K562 (cell line): Measurements from ENCODE around the gene FOXK2.

Experiments used
- BRCA1 ChIP-seq, 2 experiments: fragments of 450-650 bp in 1 of 2; sonication (generic) in 1 of 2; formaldehyde crosslinking in 1 of 2; IDR thresholded peaks; 2 replicates each; pipeline versions ENCODE4 v1.5.0 to v1.6.1; 2017 to 2020; ENCODE audit warnings: mild to moderate bottlenecking in 1 of 2, missing genetic modification reagents in 1 of 2
- CTCF ChIP-seq, 3 experiments: IDR thresholded peaks in 2 of 3; conservative IDR thresholded peaks in 1 of 3; 2 replicates each; pipeline ENCODE4 v1.5.1; 2011 to 2012; ENCODE audit warnings: low read length in 3 of 3, mild to moderate bottlenecking in 3 of 3, control low read depth in 2 of 3, improper control_type of control experiment in 1 of 3, inconsistent platforms in 1 of 3, low read depth in 1 of 3, mixed read lengths in 1 of 3, moderate library complexity in 1 of 3; ENCODE audit not compliant: insufficient read depth in 2 of 3
- PCBP1 ChIP-seq: fragments of 200-400 bp; formaldehyde crosslinking; IDR thresholded peaks from 2 replicates; pipeline ENCODE4 v1.6.1; 2018; ENCODE audit warnings: mild to moderate bottlenecking, low read depth, low read length; ENCODE audit not compliant: poor library complexity, severe bottlenecking
- POLR2AphosphoS5 ChIP-seq: IDR thresholded peaks from 2 replicates; pipeline ENCODE4 v1.6.1; 2011; ENCODE audit warnings: mild to moderate bottlenecking, low read depth, low read length, moderate library complexity; ENCODE audit not compliant: control insufficient read depth, insufficient read depth
- RUNX1 ChIP-seq: sonication (generic); IDR thresholded peaks from 2 replicates; pipeline ENCODE4 v1.6.1; 2016; ENCODE audit warnings: antibody characterized with exemption, low read depth
- SPI1 ChIP-seq: IDR thresholded peaks from 2 replicates; pipeline ENCODE4 v1.6.1; 2011; ENCODE audit warnings: low read depth, low read length, control low read depth, borderline replicate concordance
- SREBF2 ChIP-seq: sonication (generic); formaldehyde crosslinking; IDR thresholded peaks from 2 replicates; pipeline ENCODE4 v1.4.0; 2020; ENCODE audit warnings: mild to moderate bottlenecking, missing genetic modification reagents
- TBP ChIP-seq: optimal IDR thresholded peaks from 2 replicates; pipeline ENCODE3; 2011; ENCODE audit warnings: low read depth, low read length, improper control_type of control experiment
- ZFX ChIP-seq: sonication (generic); formaldehyde crosslinking; IDR thresholded peaks from 2 replicates; pipeline ENCODE4 v1.8.0; 2022; ENCODE audit warnings: mild to moderate bottlenecking, missing genetic modification reagents, moderate library complexity
- ZNF717 ChIP-seq: fragments of 250-450 bp; sonication (Bioruptor Pico); IDR thresholded peaks from 2 replicates; pipeline ENCODE4 v1.5.0; 2021

DNA sequence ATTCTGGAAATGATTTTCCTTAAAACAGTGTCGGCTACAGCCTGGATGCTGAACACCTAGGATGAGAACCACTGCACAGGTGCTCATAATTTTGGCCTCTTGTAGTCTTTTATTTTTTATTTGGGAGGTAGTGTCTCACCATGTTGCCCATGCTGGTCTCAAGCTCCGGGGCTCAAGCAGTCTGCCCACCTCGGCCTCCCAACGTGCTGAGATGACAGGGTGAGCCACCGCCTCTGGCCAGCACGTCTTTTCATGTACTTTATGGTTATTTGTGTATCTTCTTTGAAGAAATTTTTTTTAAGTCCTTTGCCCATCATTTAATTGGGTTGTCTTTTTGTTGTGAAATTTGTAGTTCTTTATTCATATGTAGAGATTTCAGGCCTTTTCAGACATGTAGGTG is 70.7 kb downstream of the FOXK2 start:
- TF ChIP-seq TBP (no peak), SREBF2 (CRISPR knock-in tag) (no peak), PCBP1 (no peak), ZNF717 (CRISPR knock-in tag) (no peak), ZFX (CRISPR knock-in tag) (no peak), SPI1 (no peak), CTCF (IDR thresholded peaks at IDR 0.05 in 2 of 3, conservative IDR thresholded peaks at IDR 0.05 in 1 of 3; ENCODE audit: insufficient read depth in 2 of 3, low read depth in 1 of 3, low read length in 3 of 3) (no peak), RUNX1 (no peak), BRCA1 (IDR thresholded peaks at IDR 0.05) (no peak), BRCA1 (CRISPR knock-in tag; IDR thresholded peaks at IDR 0.05) (no peak), POLR2AphosphoS5 (no peak)
